MM.1S (cell line): ENCODE results near the gene GOLGA7B.

Experiments
- EZH2 ChIP-seq: fragments of 300-600 bp; sonication (generic); optimal IDR thresholded peaks from 2 replicates; pipeline ENCODE3; 2017; ENCODE audit warnings: low read depth, mild to moderate bottlenecking, antibody characterized with exemption, low read length, mixed read lengths
- EZH2phosphoT487 ChIP-seq: fragments of 300-600 bp; sonication (generic); IDR thresholded peaks from 2 replicates; pipeline ENCODE4 v1.6.1; 2018; ENCODE audit warnings: antibody characterized with exemption, low read length
- TF ChIP-seq, protein P1 (sequence below): fragments of 300-600 bp; sonication (generic); IDR thresholded peaks from 2 replicates; pipeline ENCODE4 v1.5.1; 2016; ENCODE audit warnings: antibody characterized with exemption, low read length, mixed read lengths

DNA sequence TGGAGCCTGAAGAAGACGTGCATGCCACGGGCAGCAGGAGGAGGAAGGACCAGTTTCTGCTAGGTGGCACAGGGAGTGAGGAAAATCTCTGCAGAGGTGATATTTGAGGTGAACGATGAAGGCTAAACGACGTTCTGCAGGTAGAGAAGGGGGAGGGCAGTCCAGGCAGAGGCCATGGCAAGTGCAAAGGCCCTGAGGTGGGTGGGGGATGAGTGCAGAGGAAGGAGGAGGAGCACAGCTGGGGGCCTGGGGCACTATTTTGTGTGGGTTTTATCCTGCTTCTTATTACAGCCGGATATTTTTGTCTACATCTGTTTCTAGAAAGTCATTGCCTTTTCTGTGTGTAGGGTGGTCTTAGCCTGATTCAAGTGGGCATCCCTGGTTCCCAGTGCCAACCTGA, 57.6 kb downstream of the GOLGA7B start:
- TF ChIP-seq, protein P1, sequence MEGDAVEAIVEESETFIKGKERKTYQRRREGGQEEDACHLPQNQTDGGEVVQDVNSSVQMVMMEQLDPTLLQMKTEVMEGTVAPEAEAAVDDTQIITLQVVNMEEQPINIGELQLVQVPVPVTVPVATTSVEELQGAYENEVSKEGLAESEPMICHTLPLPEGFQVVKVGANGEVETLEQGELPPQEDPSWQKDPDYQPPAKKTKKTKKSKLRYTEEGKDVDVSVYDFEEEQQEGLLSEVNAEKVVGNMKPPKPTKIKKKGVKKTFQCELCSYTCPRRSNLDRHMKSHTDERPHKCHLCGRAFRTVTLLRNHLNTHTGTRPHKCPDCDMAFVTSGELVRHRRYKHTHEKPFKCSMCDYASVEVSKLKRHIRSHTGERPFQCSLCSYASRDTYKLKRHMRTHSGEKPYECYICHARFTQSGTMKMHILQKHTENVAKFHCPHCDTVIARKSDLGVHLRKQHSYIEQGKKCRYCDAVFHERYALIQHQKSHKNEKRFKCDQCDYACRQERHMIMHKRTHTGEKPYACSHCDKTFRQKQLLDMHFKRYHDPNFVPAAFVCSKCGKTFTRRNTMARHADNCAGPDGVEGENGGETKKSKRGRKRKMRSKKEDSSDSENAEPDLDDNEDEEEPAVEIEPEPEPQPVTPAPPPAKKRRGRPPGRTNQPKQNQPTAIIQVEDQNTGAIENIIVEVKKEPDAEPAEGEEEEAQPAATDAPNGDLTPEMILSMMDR, result no peak
- TF ChIP-seq EZH2, result no peak
- TF ChIP-seq EZH2phosphoT487, result no peak
